Activated naive CD4-positive, alpha-beta T cell treated with Interleukin-2 at 50 U/mL for 16 hours (primary cell): ENCODE data around the gene SYNCRIP.
"Not testable (repeated sequence)": the region's sequence is repeated elsewhere in the genome, so short reads cannot be mapped to it uniquely, and the experiment has no call there.

ENCODE experiments used
- DNase-seq: peaks from one replicate; pipeline ENCODE4 v3.0.0-alpha.2; 2020

The SYNCRIP gene

GRCh38 chr6:85669735-85670194 lies 27.1 kb upstream of the SYNCRIP start:
- peak; percentile 31 for DNase-seq

DNA sequence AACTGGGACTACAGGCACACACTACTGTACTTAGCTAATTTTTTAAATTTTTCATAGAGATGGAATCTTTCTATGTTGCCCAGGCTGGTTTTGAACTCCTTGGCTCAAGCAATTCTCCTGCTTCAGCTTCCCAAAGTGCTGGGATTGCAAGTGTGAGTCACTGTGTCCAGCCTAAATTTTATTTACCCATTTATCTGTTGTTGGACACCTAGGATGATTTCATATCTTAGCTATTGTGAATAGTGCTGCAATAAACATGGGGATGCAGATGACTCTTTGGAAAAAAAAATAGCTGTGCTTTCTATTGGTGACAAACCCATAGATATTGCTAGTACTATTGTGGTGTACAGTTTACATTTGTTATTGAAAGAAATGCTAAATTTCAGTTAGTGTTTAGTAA lies 19.6 kb upstream of the SYNCRIP start:
- no peak for DNase-seq

GRCh38 chr6:85660181-85660611 lies 17.5 kb upstream of the SYNCRIP start:
- no peak for DNase-seq

- no peak for DNase-seq
Observed at GRCh38 chr6:85650606-85651005, 7.9 kb upstream of the SYNCRIP start.

DNA sequence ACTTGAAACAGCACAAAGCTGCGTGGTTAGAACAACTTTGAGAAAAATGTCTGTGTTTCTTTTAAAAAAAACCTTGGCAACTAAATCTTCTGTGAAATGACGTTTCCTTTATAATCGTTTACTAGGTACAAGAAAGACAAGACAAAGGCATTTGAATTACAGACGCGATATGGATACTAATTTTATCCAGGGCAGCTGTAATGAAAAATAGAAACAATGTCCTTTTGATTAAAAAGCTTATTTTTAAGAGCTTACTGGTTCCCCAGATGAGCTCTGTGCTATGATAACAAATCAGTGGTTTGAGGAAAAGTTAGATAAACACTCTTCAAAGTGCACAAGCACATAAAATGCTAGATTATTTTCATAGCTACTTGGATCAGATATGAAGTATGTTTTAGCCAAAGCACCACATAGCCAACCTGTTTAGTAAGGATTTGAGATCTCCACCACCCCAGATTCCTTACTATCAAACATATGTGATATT lies 1.6 kb upstream of the SYNCRIP start:
- DNase-seq, result no peak

- peak; percentile 80 for DNase-seq
Observed at GRCh38 chr6:85643537-85644278, 1.0 kb upstream of the SYNCRIP start.

DNA sequence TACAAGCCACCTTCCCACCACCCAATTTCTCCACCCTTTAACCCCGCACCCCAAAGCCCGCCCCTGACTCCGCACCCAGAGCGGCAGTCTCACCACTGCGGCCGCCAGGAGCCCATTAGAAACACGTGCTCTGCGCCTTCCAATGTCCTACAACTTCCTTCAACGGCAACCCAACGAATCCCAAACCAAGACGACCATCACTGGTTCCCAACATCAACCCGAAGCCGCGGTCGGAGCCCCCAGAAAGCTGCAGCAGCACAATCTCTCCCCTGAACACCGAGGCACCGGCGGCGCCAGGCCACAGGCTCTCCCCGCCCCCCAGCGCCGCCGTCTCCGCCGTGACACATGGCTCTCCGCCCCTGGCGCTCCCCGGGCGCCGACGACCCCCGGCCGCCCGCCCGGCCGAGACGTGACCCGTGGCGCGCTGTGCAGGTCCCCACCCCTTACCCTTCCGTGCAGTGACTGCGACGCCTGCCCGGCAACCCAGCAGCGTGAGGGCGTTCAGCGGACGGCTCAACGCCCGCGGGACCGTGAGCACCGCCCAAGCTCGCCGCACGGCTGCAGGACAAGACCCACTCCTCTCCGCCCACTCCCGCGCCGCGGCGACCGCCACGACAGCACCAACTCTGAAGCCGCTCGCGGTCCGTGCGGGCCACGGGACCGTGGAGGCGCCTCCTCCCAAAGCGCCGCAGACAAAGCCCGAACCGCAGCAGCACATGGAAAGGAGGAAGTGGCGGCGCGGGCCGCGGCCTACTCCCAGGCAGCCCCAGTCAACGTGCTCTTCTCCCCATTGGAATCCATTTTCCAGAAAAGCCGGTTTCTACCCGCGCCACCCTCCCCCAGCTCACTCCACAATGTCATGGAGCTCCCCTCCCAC lies 551 bp downstream of the SYNCRIP start:
- DNase-seq, result peak; percentile 66

DNA sequence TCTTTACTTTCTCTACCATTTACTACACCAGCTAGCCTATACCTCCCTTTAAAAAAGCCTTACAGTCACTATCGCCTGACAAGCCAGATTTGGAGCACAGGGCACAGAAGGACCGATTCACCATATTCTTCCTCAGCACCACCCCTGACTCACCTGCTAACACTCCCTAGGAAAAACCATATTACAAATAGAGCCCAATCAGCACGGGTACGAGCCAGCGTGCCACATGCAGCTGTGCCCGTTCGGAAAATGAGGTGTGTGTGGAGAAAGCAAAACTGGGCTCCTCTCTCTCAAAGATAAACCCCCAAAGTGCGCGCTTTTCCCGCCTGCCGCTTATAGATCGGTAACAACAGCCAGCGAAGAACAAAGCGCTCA lies 1.2 kb downstream of the SYNCRIP start:
- DNase-seq, result no peak

DNA sequence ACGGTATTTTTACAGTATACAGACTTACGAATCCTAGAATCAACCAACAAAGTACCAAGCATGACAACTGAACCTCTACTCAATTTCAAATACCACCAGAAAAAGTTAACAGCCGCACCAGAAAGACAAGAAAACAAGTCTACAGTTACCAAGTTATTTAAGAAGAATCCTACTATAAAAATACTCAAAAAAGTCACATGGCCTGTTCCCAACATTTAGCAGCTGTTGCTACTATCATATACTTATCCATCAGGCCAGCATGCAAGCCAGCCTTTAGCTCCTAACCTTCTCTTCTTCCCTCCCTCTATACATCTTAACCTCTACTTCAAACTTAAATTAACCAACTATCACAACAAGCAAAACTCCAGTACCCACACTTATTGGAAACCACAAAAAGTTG lies 1.9 kb downstream of the SYNCRIP start:
- DNase-seq, result no peak

DNA sequence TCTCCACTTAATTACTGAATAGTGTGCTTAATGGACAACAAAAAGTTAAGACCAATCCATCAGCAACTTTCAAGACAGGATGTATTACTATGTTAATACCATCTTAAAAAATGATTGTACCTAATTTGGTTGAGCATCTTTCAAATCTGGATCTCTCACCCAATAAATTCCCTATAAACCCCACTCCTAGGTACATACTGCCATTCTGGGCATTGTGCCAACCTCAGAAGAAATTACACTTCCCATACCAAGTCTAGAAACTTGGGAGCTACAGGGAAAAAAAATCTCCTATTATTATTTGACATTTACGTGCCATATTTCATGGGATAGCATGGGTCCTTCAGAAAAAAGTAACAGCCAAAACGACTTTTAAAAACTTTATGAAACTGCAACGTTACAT lies 5.1 kb downstream of the SYNCRIP start:
- no peak for DNase-seq

DNA sequence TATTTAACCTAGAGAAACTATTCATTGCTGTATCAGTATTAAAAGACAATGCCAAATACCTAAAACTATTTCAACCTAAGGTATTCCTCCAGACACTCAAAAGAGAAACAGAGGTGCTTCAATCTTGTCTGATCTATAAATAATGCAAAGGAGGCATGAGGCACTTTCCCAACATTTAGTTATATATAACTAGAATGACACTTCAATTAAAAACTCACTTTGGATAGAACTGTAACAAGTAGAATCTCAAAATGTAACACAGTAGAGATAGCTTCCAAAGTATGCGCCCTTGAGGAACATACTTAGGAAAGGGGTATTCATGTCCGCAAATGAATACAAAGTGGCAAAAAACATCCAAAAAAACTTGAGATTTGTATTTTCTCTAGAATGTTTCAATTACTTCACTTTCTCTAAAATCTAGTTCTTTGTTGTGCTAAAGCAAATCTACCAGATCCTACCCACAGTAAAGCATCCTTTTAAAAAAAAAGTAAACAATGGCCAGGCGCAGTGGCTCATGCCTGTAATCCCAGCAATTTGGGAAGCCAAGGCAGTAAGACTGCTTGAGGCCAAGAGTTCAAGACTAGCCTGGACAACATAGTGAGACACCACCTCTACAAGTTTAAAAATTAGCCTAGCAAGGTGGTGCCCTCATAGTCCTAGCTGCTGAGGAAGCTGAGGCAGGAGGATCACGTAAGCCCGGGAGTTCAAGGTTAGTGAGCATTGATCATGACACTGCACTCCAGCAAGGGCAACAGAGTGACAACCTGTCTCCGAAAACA lies 10.3 kb downstream of the SYNCRIP start:
- DNase-seq, result no peak

DNA sequence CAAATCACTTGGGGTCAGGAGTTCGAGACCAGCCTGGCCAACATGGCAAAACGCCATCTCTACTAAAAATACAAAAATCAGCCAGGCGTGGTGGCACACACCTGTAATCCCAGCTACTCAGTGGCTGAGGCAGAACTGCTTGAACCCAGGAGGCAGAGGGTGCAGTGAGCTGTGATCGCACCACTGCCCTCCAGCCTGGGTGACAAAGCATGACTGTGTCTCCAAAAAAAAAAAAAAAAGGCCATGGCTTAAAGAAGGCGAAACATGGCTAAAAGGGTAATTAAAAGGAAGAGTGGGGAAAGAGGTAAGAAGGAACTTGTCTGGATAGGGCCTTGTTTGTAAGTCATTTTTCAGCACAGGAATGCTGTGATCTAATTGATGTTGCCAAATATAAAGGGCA lies 11.6 kb downstream of the SYNCRIP start:
- not testable (repeated sequence) for DNase-seq

DNA sequence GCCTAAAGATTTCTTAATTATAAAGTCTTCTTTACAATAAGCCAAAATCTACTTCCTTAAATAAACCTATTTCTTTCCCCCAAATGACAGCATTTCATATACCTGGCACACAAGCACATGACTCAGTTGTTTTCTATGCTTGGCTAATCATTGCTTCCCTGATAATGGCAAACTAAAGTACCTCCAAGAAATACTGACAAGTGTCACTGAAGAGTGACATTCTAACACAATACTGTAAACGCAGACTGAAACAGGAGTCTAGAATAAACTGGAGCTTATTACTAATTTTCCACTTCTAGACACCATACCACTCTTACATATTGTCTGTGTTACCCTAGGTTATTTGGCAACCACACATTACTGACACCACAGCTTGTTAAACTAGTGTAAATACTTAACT lies 14.3 kb downstream of the SYNCRIP start:
- no peak for DNase-seq

DNA sequence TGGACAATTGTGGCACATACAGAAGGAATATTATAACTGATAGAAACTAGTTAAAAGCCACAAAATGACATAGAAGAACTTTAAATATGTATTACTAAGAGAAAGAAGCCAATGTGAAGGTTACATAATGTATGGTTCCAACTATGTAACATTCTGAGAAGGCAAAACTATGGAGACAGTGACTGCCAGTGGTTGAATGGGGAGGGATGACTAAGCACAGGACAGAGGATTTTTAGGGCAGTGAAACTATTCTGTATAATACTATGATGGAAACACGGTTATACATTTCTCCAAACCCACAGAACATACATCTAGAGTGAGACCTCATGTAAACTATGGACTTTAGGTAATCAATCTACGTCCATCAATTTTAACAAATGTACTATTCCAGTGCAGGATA lies 22.4 kb downstream of the SYNCRIP start:
- no peak for DNase-seq

- no peak for DNase-seq
Observed at GRCh38 chr6:85614780-85615179, 27.9 kb downstream of the SYNCRIP start.

- no peak for DNase-seq
Observed at GRCh38 chr6:85612690-85613474, 29.8 kb downstream of the SYNCRIP start.

DNA sequence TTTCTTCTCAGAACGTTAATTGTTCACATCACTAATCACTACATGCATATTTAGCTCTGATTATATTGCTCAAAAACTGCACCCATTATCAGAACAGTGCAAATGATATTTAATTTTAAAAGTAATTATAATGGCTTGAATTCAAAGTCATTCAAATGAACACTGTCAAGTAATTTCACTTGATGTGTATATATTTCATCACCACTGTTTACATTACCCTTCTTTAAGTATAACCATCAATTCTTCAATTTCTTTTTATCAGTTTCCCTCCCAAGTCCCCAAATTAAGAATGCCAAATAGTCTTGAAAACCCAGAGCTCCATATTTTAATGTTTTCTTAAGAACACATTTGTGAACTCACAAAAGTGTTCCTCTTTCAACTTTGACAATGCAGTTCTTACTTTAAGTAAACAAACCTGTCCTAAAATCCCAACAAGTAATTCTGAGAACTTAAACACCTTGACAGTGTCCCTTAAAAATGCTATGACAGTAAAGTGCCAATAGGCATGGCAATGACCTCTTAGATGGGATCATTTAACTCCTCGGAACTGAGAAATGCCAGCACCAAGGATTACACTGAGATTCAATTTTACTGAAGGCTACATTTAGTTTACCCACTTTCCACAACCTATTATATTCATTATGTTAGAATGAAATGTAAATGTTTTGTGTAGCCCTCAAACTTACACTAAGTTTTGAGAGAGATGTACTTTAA lies 32.3 kb downstream of the SYNCRIP start:
- no peak for DNase-seq

DNA sequence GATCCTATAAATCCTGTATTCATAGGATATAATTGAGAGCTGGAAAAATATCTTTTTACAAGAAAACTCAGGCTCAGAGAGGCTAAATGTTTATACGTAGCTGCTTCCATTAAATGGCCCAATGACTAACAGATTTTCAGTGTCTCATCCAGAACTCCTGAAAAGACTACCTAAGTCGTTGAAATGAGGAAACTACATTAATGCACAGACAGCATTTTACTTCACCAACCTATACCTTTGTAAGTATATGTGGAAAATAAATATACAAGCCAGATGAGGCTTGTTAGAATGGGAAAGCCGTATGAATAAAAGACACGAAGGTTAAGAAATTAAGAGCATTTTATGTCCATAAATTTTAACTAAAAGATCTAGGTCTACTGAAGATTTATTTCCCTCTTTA lies 40.6 kb downstream of the SYNCRIP start:
- DNase-seq, result no peak

- no peak for DNase-seq
Observed at GRCh38 chr6:85600713-85601313, 41.9 kb downstream of the SYNCRIP start.

- DNase-seq, result peak; percentile 52
Observed at GRCh38 chr6:85594197-85594930, 48.3 kb downstream of the SYNCRIP start.
